ENCODE measurements around the gene HPN.

DNA sequence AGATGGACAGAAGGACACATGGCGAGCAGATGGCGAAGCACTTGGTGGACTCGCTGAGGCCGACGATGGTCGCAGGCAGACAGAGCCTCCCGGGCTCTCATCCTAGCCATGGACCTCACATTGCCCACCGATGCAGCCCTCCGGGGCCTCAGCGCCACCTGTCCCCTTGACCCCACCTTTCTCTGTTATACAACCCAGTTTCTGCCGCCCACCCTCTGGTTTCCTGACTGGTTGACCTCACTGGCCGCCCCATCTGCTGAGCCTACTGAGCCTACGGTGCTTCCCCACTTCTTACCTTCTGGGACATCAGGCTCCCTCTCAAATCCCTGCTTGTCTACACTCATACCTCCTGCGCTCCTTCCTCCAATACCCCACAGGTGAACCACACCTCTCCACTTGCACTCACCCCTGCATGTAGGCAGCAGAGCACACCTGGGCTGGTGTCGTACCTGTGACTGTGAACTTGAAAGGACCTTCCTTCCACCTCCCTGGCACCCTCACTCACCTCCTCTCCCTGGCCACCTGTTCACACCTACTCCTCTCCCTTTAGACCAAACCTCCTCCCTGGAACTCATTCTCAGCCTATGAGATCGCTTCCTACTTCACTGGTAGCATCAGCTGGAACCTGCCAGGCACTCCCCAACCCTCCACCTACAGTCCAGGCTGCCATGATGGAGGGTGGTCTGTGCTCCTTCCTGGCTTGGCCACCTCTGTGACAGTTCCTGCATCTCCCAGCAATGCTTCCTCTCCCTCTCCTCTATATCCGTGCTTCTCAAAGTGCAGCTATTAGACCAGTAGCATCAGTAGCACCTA lies 36.1 kb downstream of the HPN start:
- TF ChIP-seq, protein P1, sequence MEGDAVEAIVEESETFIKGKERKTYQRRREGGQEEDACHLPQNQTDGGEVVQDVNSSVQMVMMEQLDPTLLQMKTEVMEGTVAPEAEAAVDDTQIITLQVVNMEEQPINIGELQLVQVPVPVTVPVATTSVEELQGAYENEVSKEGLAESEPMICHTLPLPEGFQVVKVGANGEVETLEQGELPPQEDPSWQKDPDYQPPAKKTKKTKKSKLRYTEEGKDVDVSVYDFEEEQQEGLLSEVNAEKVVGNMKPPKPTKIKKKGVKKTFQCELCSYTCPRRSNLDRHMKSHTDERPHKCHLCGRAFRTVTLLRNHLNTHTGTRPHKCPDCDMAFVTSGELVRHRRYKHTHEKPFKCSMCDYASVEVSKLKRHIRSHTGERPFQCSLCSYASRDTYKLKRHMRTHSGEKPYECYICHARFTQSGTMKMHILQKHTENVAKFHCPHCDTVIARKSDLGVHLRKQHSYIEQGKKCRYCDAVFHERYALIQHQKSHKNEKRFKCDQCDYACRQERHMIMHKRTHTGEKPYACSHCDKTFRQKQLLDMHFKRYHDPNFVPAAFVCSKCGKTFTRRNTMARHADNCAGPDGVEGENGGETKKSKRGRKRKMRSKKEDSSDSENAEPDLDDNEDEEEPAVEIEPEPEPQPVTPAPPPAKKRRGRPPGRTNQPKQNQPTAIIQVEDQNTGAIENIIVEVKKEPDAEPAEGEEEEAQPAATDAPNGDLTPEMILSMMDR (IDR thresholded peaks at IDR 0.05; ENCODE audit: low read depth, low read length, poor library complexity, severe bottlenecking), result no peak
- no peak for TF ChIP-seq EZH2phosphoT487 (IDR thresholded peaks at IDR 0.05; ENCODE audit: borderline replicate concordance, low read length)

Measured in DOHH2 (cell line).